Measurements from ENCODE around the gene ZNF226. TPM values are rescaled to one million over a fixed set of nuclear protein-coding genes. Genes with fewer than 3 reads are reported as not detected.
"Not testable (repeated sequence)": the region's sequence is repeated elsewhere in the genome, so short reads cannot be mapped to it uniquely, and the experiment has no call there.

The ZNF226 gene
- total RNA-seq, 1 donor from 2014 or later = 12.1 TPM

GRCh38 chr19:44212250-44212865 is 47.5 kb downstream of the ZNF226 start, which contains the start of gene ZNF227:
Gene ZNF227 (plus strand): TSS chr19:44212532. CDS start chr19:44217793, 5,261 bp downstream.
- peak; percentile 92 to 96 for DNase-seq (ENCODE audit: low read depth in 2 of 2)

- peak; percentile 3 to 58 for DNase-seq (ENCODE audit: low read depth in 2 of 2)
Observed at GRCh38 chr19:44212866-44213346, 48.0 kb downstream of the ZNF226 start.

- not testable (repeated sequence) for DNase-seq (ENCODE audit: low read depth in 2 of 2)
Observed at GRCh38 chr19:44219926-44220325, 55.0 kb downstream of the ZNF226 start.

DNA sequence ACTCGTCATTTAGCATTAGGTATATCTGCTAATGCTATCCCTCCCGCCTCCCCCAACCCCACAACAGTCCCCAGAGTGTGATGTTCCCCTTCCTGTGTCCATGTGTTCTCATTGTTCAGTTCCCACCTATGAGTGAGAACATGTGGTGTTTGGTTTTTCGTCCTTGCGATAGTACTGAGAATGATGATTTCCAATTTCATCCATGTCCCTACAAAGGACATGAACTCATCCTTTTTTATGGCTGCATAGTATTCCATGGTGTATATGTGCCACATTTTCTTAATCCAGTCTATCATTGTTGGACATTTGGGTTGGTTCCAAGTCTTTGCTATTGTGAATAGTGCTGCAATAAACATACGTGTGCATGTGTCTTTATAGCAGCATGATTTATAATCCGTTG is 55.9 kb downstream of the ZNF226 start:
- DNase-seq (ENCODE audit: low read depth in 2 of 2) = not testable (repeated sequence)

DNA sequence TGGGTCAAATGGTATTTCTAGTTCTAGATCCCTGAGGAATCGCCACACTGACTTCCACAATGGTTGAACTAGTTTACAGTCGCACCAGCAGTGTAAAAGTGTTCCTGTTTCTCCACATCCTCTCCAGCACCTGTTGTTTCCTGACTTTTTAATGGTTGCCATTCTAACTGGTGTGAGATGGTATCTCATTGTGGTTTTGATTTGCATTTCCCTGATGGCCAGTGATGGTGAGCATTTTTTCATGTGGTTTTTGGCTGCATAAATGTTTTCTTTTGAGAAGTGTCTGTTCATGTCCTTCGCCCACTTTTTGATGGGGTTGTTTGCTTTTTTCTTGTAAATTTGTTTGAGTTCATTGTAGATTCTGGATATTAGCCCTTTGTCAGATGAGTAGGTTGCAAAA is 56.4 kb downstream of the ZNF226 start:
- DNase-seq (ENCODE audit: low read depth in 2 of 2) = not testable (repeated sequence)

Other genes starting within 250 kb of the ZNF226 start
- 14.0 and 16.9 TPM in 2 replicates for gene ZNF45, start 229.8 kb upstream of the ZNF226 start, total RNA-seq
- 3.2 and 4.4 TPM in 2 replicates for gene ZNF221, start 213.9 kb upstream of the ZNF226 start, total RNA-seq
- 5.0 and 6.8 TPM in 2 replicates for gene ZNF155, start 180.9 kb upstream of the ZNF226 start, total RNA-seq
- 2.2 and 2.9 TPM in 2 replicates for gene ZNF230, start 162.1 kb upstream of the ZNF226 start, total RNA-seq
- 3.5 and 3.6 TPM in 2 replicates for gene ZNF222, start 139.7 kb upstream of the ZNF226 start, total RNA-seq
- gene ZNF223, start 113.1 kb upstream of the ZNF226 start, total RNA-seq = 3.2 and 6.3 TPM in 2 replicates
- 2.2 and 2.4 TPM in 2 replicates for gene ZNF284, start 92.9 kb upstream of the ZNF226 start, total RNA-seq
- 21.4 and 27.6 TPM in 2 replicates for gene ZNF224, start 70.7 kb upstream of the ZNF226 start, total RNA-seq
- 3.9 and 4.4 TPM in 2 replicates for gene ZNF225, start 51.7 kb upstream of the ZNF226 start, total RNA-seq
- gene ZNF234, start 23.5 kb upstream of the ZNF226 start, total RNA-seq = 6.2 and 10.2 TPM in 2 replicates
- gene ZNF227, start 47.4 kb downstream of the ZNF226 start, total RNA-seq = 14.4 and 18.6 TPM in 2 replicates
- 1.3 and 1.5 TPM in 2 replicates for gene ZNF233, start 94.8 kb downstream of the ZNF226 start, total RNA-seq
- gene ZNF235, start 139.9 kb downstream of the ZNF226 start, total RNA-seq = 4.2 and 5.6 TPM in 2 replicates
- gene ZNF112, start 191.6 kb downstream of the ZNF226 start, total RNA-seq = 4.7 and 5.6 TPM in 2 replicates
- 1.2 and 1.8 TPM in 2 replicates for gene ZNF285, start 236.5 kb downstream of the ZNF226 start, total RNA-seq